Measurements from ENCODE around the gene PPARD.

The PPARD gene

GRCh38 chr6:35453236-35453635 is 110.9 kb downstream of the PPARD start:
- Histone ChIP-seq H3F3A (ENCODE audit: low read depth) (no peaks in the 10 kb centered on the region), H2AFZ (ENCODE audit: low read length) (no peak overlapping the region), H3K4me1 (ENCODE audit: insufficient read depth, low read length, poor library complexity, severe bottlenecking) (peaks cover 28% of the 10 kb centered on the region), H3K4me3 (ENCODE audit: low read length, poor library complexity, severe bottlenecking) (peak overlapping the region; percentile 85), H3K4me2 (ENCODE audit: low read depth, low read length, poor library complexity, severe bottlenecking) (peak overlapping the region; percentile 99), H3K27me3 (ENCODE audit: insufficient read depth, low read length, poor library complexity, severe bottlenecking) (no peaks in the 10 kb centered on the region), H3K36me3 (ENCODE audit: insufficient read depth, low read length) (no peaks in the 10 kb centered on the region), H3K9me3 (ENCODE audit: insufficient read depth, low read depth, low read length) (no peaks in the 10 kb centered on the region), H3K79me2 (ENCODE audit: insufficient read depth, low read length) (peaks cover 33% of the 10 kb centered on the region), H3K9me2 (replicated peaks; ENCODE audit: low read depth, low read length) (no peaks in the 10 kb centered on the region), H3K9ac (ENCODE audit: low read depth, low read length, poor library complexity, severe bottlenecking) (peak overlapping the region; percentile 80), H4K20me1 (ENCODE audit: insufficient read depth, low read length, poor library complexity, severe bottlenecking) (peaks cover 14% of the 10 kb centered on the region)
- TF ChIP-seq, protein P1, sequence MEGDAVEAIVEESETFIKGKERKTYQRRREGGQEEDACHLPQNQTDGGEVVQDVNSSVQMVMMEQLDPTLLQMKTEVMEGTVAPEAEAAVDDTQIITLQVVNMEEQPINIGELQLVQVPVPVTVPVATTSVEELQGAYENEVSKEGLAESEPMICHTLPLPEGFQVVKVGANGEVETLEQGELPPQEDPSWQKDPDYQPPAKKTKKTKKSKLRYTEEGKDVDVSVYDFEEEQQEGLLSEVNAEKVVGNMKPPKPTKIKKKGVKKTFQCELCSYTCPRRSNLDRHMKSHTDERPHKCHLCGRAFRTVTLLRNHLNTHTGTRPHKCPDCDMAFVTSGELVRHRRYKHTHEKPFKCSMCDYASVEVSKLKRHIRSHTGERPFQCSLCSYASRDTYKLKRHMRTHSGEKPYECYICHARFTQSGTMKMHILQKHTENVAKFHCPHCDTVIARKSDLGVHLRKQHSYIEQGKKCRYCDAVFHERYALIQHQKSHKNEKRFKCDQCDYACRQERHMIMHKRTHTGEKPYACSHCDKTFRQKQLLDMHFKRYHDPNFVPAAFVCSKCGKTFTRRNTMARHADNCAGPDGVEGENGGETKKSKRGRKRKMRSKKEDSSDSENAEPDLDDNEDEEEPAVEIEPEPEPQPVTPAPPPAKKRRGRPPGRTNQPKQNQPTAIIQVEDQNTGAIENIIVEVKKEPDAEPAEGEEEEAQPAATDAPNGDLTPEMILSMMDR (conservative IDR thresholded peaks at IDR 0.05; ENCODE audit: low read length) = no peak
- TF ChIP-seq EZH2phosphoT487 (IDR thresholded peaks at IDR 0.05; ENCODE audit: borderline replicate concordance) = no peak

DNA sequence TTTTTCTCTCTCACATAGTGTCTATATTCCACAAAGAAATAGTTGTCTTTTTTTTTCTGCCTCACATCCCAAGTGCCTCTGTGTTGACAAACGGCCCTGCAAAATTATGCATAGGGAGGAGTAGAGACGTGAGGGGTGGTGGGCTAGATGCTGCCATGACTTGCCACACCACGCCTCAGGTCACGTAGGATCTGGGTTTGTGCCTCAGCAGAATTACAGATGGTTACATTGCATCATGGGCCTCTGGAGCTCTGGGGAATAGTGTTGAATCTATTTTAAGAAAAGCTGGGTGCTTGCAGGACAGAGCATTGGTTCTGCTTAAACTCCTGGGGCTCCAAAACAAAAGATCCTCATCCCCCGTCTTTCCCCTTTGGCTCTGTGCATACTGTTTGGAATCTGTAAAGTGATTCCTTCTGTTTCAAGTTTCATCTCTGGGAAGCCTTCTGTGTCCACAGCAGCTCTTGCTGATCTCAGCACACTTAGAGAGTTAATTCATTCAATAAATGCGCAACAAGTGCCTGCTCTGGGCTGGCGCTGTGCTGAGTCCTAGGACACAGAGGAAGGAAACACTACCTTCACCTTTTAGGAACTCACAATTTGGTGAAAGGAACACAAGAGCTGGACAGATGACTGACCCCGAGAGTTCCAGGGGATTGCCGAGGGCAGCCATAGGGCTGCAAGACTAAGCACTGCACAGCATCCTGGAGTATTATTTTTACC is 112.2 kb downstream of the PPARD start:
- TF ChIP-seq, protein P1 (conservative IDR thresholded peaks at IDR 0.05; ENCODE audit: low read length) = no peak
- no peak for TF ChIP-seq EZH2phosphoT487 (IDR thresholded peaks at IDR 0.05; ENCODE audit: borderline replicate concordance)
- Histone ChIP-seq H3K4me2 (ENCODE audit: low read depth, low read length, poor library complexity, severe bottlenecking) (peak overlapping the region; percentile 99), H3K79me2 (ENCODE audit: insufficient read depth, low read length) (peaks cover 33% of the 10 kb centered on the region), H2AFZ (ENCODE audit: low read length) (no peak overlapping the region), H3K36me3 (ENCODE audit: insufficient read depth, low read length) (no peaks in the 10 kb centered on the region), H3K4me1 (ENCODE audit: insufficient read depth, low read length, poor library complexity, severe bottlenecking) (peaks cover 28% of the 10 kb centered on the region), H3K9me3 (ENCODE audit: insufficient read depth, low read depth, low read length) (no peaks in the 10 kb centered on the region), H3F3A (ENCODE audit: low read depth) (no peaks in the 10 kb centered on the region), H3K27me3 (ENCODE audit: insufficient read depth, low read length, poor library complexity, severe bottlenecking) (no peaks in the 10 kb centered on the region), H3K9ac (ENCODE audit: low read depth, low read length, poor library complexity, severe bottlenecking) (peak overlapping the region; percentile 80), H3K4me3 (ENCODE audit: low read length, poor library complexity, severe bottlenecking) (peak overlapping the region; percentile 85), H3K9me2 (replicated peaks; ENCODE audit: low read depth, low read length) (no peaks in the 10 kb centered on the region), H4K20me1 (ENCODE audit: insufficient read depth, low read length, poor library complexity, severe bottlenecking) (peaks cover 14% of the 10 kb centered on the region)

GRCh38 chr6:35457907-35458306 is 115.5 kb downstream of the PPARD start:
- H3K4me2 ChIP-seq (ENCODE audit: low read depth, low read length, poor library complexity, severe bottlenecking) = no peak overlapping the region
- H3K27me3 ChIP-seq (ENCODE audit: insufficient read depth, low read length, poor library complexity, severe bottlenecking) = no peaks in the 10 kb centered on the region
- H3K4me3 ChIP-seq (ENCODE audit: low read length, poor library complexity, severe bottlenecking) = no peak overlapping the region
- no peak for TF ChIP-seq EZH2phosphoT487 (IDR thresholded peaks at IDR 0.05; ENCODE audit: borderline replicate concordance)
- TF ChIP-seq, protein P1 (conservative IDR thresholded peaks at IDR 0.05; ENCODE audit: low read length) = no peak
- no peaks in the 10 kb centered on the region for H3F3A ChIP-seq (ENCODE audit: low read depth)
- H3K79me2 ChIP-seq (ENCODE audit: insufficient read depth, low read length) = peaks cover 27% of the 10 kb centered on the region
- peaks cover 10% of the 10 kb centered on the region for H4K20me1 ChIP-seq (ENCODE audit: insufficient read depth, low read length, poor library complexity, severe bottlenecking)
- no peaks in the 10 kb centered on the region for H3K9me2 ChIP-seq (replicated peaks; ENCODE audit: low read depth, low read length)
- peak overlapping the region; percentile 5 for H3K9ac ChIP-seq (ENCODE audit: low read depth, low read length, poor library complexity, severe bottlenecking)
- H3K9me3 ChIP-seq (ENCODE audit: insufficient read depth, low read depth, low read length) = no peaks in the 10 kb centered on the region
- no peaks in the 10 kb centered on the region; the same call in 1 of the 2 replicates for H3K36me3 ChIP-seq (ENCODE audit: insufficient read depth, low read length)
- no peak overlapping the region for H2AFZ ChIP-seq (ENCODE audit: low read length)
- peaks cover 19% of the 10 kb centered on the region for H3K4me1 ChIP-seq (ENCODE audit: insufficient read depth, low read length, poor library complexity, severe bottlenecking)
